A549 (cell line): ENCODE data around the gene ZNF397. TPM values are rescaled to one million over a fixed set of nuclear protein-coding genes. Genes with fewer than 3 reads are reported as not detected.

Experiments
- ATAC-seq, 2 experiments: fragments of 200-7000 bp in 1 of 2; fragments of >200 bp in 1 of 2; cut with Nextera tagmentation in 1 of 2; cut with Tn5 transposase in 1 of 2; 3 replicates each; pipeline versions ENCODE4 v1.8.0 to v1.9.1; 2018 to 2020; ENCODE audit warnings: mild to moderate bottlenecking in 1 of 2, moderate library complexity in 1 of 2
- CTCF ChIA-PET: fragments of 300-600 bp; sonication (Branson Sonifier 250); formaldehyde crosslinking; extraction: SDS; loops from one replicate; lab custom pipeline; 2021; ENCODE audit warnings: antibody characterized with exemption, inconsistent platforms; lab: Yijun Ruan, JAX
- POLR2A ChIA-PET: fragments of 350-600 bp; formaldehyde crosslinking; extraction: SDS; loops from one replicate; lab custom pipeline; 2021; ENCODE audit warnings: antibody characterized with exemption, inconsistent platforms; lab: Yijun Ruan, JAX
- DNase-seq, 2 experiments: peaks; one replicate each; pipeline versions ENCODE4 v3.0.0 to v3.0.0-alpha.2; 2011 to 2016; ENCODE audit warnings: low read depth in 1 of 2, low spot score in 1 of 2
- FAIRE-seq: peaks from 2 replicates; lab custom pipeline; 2011; peaks lifted over from hg19 to GRCh38; lab: Jason Lieb, UNC
- H3K27ac ChIP-seq, 2 experiments: fragments of >200 bp; sonication (Bioruptor Twin); formaldehyde crosslinking; 3 replicates each; pipeline ENCODE4 v1.5.1; 2016 to 2017
- H3K4me1 ChIP-seq: fragments of >200 bp; sonication (Bioruptor Twin); formaldehyde crosslinking; 3 replicates; pipeline ENCODE4 v1.6.1; 2016
- H3K4me2 ChIP-seq: fragments of >200 bp; sonication (Bioruptor Twin); formaldehyde crosslinking; 3 replicates; pipeline ENCODE4 v1.6.1; 2016
- H3K4me3 ChIP-seq: fragments of >200 bp; sonication (Bioruptor Twin); formaldehyde crosslinking; 3 replicates; pipeline ENCODE4 v1.5.1; 2016
- H3K9me3 ChIP-seq: fragments of >200 bp; sonication (Bioruptor Twin); formaldehyde crosslinking; 3 replicates; pipeline ENCODE4 v1.6.1; 2016
- BHLHE40 ChIP-seq: IDR thresholded peaks from 2 replicates; pipeline ENCODE4 v1.6.1; 2012; ENCODE audit warnings: low read depth, low read length, inconsistent platforms
- CBX2 ChIP-seq: fragments of 200-600 bp; sonication (generic); IDR thresholded peaks from 2 replicates; pipeline ENCODE4 v1.6.1; 2016; ENCODE audit warnings: low read depth, mild to moderate bottlenecking, borderline replicate concordance
- CBX8 ChIP-seq: fragments of 200-600 bp; sonication (generic); IDR thresholded peaks from 2 replicates; pipeline ENCODE4 v1.6.1; 2016
- CEBPB ChIP-seq, 2 experiments: fragments of >200 bp in 1 of 2; sonication (Bioruptor Twin) in 1 of 2; formaldehyde crosslinking in 1 of 2; IDR thresholded peaks; 2 replicates each; pipeline ENCODE4 v1.6.1; 2012 to 2016
- CHD2 ChIP-seq: fragments of 150-350 bp; IDR thresholded peaks from 2 replicates; pipeline ENCODE4 v1.6.1; 2014; ENCODE audit warnings: low read length; ENCODE audit not compliant: partially characterized antibody
- CHD4 ChIP-seq: fragments of 200-600 bp; sonication (generic); IDR thresholded peaks from 2 replicates; pipeline ENCODE4 v1.6.1; 2016; ENCODE audit warnings: antibody characterized with exemption, mild to moderate bottlenecking, borderline replicate concordance
- CTCF ChIP-seq: fragments of >200 bp; sonication (Bioruptor Twin); formaldehyde crosslinking; IDR thresholded peaks from 3 replicates; pipeline ENCODE4 v1.5.1; 2016
- EHF ChIP-seq: fragments of 250-450 bp; sonication (Bioruptor Pico); IDR thresholded peaks from 2 replicates; pipeline ENCODE4 v1.5.0; 2020; ENCODE audit warnings: mild to moderate bottlenecking
- ELK1 ChIP-seq: fragments of 150-350 bp; IDR thresholded peaks from 2 replicates; pipeline ENCODE4 v1.6.1; 2014; ENCODE audit warnings: low read depth, mild to moderate bottlenecking, low read length
- ESRRA ChIP-seq: fragments of 150-350 bp; IDR thresholded peaks from 2 replicates; pipeline ENCODE4 v1.6.1; 2014; ENCODE audit warnings: mild to moderate bottlenecking, low read length, borderline replicate concordance
- FOSB ChIP-seq: fragments of 250-450 bp; sonication (Bioruptor Pico); IDR thresholded peaks from 2 replicates; pipeline ENCODE4 v1.5.0; 2020; ENCODE audit warnings: mild to moderate bottlenecking, moderate library complexity
- HDAC2 ChIP-seq: fragments of 200-600 bp; sonication (generic); IDR thresholded peaks from 2 replicates; pipeline ENCODE4 v1.6.1; 2016
- HES2 ChIP-seq: fragments of >200 bp; sonication (Bioruptor Twin); formaldehyde crosslinking; IDR thresholded peaks from 2 replicates; pipeline ENCODE4 v1.6.1; 2016
- HOXB5 ChIP-seq: fragments of 250-450 bp; sonication (Bioruptor Pico); IDR thresholded peaks from 2 replicates; pipeline ENCODE4 v1.5.0; 2020; ENCODE audit warnings: mild to moderate bottlenecking, moderate library complexity
- JUN ChIP-seq, 2 experiments: fragments of >200 bp; sonication (Bioruptor Twin); formaldehyde crosslinking; IDR thresholded peaks; 2 replicates in 1 of 2; 3 replicates in 1 of 2; pipeline ENCODE4 v1.6.1; 2016 to 2017
- MAFK ChIP-seq: fragments of 450-650 bp; IDR thresholded peaks from 2 replicates; pipeline ENCODE4 v1.6.1; 2014; ENCODE audit not compliant: partially characterized antibody
- MAX ChIP-seq: IDR thresholded peaks from 2 replicates; pipeline ENCODE4 v1.6.1; 2012
- MAZ ChIP-seq: fragments of 150-350 bp; IDR thresholded peaks from 2 replicates; pipeline ENCODE4 v1.6.1; 2014; ENCODE audit warnings: antibody characterized with exemption, low read depth, low read length, borderline replicate concordance
- MYC ChIP-seq: IDR thresholded peaks from 2 replicates; pipeline ENCODE4 v1.6.1; 2012; ENCODE audit warnings: mild to moderate bottlenecking, inconsistent platforms, low read length, improper control_type of control experiment, borderline replicate concordance
- NFE2L2 ChIP-seq: fragments of 150-350 bp; conservative IDR thresholded peaks from 2 replicates; pipeline ENCODE4 v1.6.1; 2014; ENCODE audit warnings: low read length
- POLR2A ChIP-seq: IDR thresholded peaks from 2 replicates; pipeline ENCODE4 v1.6.1; 2012; ENCODE audit warnings: mild to moderate bottlenecking, low read length
- POLR2AphosphoS2 ChIP-seq: conservative IDR thresholded peaks from 2 replicates; pipeline ENCODE4 v1.6.1; 2012; ENCODE audit warnings: low read length, improper control_type of control experiment, inconsistent platforms
- RAD21 ChIP-seq, 2 experiments: fragments of >200 bp in 1 of 2; sonication (Bioruptor Twin) in 1 of 2; formaldehyde crosslinking in 1 of 2; IDR thresholded peaks in 1 of 2; conservative IDR thresholded peaks in 1 of 2; 2 replicates in 1 of 2; 3 replicates in 1 of 2; pipeline ENCODE4 v1.6.1; 2012 to 2018; ENCODE audit warnings: inconsistent platforms in 1 of 2
- RCOR1 ChIP-seq: fragments of 150-350 bp; IDR thresholded peaks from 2 replicates; pipeline ENCODE4 v1.6.1; 2014; ENCODE audit warnings: antibody characterized with exemption, low read length, low read depth
- TFCP2L1 ChIP-seq: fragments of 250-450 bp; sonication (Bioruptor Pico); IDR thresholded peaks from 2 replicates; pipeline ENCODE4 v1.5.0; 2021; ENCODE audit warnings: mild to moderate bottlenecking
- ZSCAN20 ChIP-seq: fragments of 250-450 bp; sonication (Bioruptor Pico); IDR thresholded peaks from 2 replicates; pipeline ENCODE4 v1.8.0; 2022; ENCODE audit warnings: mild to moderate bottlenecking, moderate library complexity
- WGBS: methylation state at CpG from one replicate; pipeline ENCODE4 v1.1.6; 2017; ENCODE audit errors: missing lambda C conversion rate; 5-methylcytosine and 5-hydroxymethylcytosine counted together
- polyA plus RNA-seq, 4 experiments: library from polyadenylated mRNA; depleted of rRNA in 3 of 4; stranded (reverse); fragments of >200 nt; fragmentation: RNase III in 1 of 4; extraction: RNeasy Plus Mini Kit Qiagen cat#74134 plus additional on column Dnase treatment in 1 of 4; gene quantifications; 2 replicates in 3 of 4; 3 replicates in 1 of 4; pipeline ENCODE4 v1.2.3, GENCODE V29; 2011 to 2017

The ZNF397 gene
- polyA plus RNA-seq, 2 of the 4 experiments (the other 2 are of a cell fraction): 7.9 to 8.0 TPM

GRCh38 chr18:35271656-35272055 is 30.8 kb downstream of the ZNF397 start:
- TF ChIP-seq CBX2 (no peak), NFE2L2 (no peak), CTCF (no peak), CBX8 (no peak), ESRRA (no peak), HES2 (no peak), CHD2 (no peak), RAD21 (conservative IDR thresholded peaks at IDR 0.05 in 1 of 2, IDR thresholded peaks at IDR 0.05 in 1 of 2) (no peak), FOSB (no peak), MYC (no peak), POLR2AphosphoS2 (no peak), MAZ (no peak), CEBPB (IDR thresholded peaks at IDR 0.05) (no peak), MAFK (no peak), POLR2A (no peak)
- H3K9me3 ChIP-seq: peaks cover 7% of the 10 kb centered on the region; the same call in 2 of the 3 replicates
- no peak for FAIRE-seq
- no peak overlapping the region for H3K4me2 ChIP-seq
- no peaks in the 10 kb centered on the region for H3K4me1 ChIP-seq
- CTCF ChIA-PET: no interaction called here
- POLR2A ChIA-PET: no interaction called here
- no peak for DNase-seq
- ATAC-seq: no peak
- 90% methylated on average over 12 of the region's 35 CpGs for WGBS
- H3K27ac ChIP-seq: no peak overlapping the region
- H3K4me3 ChIP-seq: no peak overlapping the region

- ATAC-seq: no peak
- H3K4me2 ChIP-seq: no peak overlapping the region
- POLR2A ChIA-PET: no interaction called here
- H3K9me3 ChIP-seq: peaks cover 15% of the 10 kb centered on the region; the same call in 2 of the 3 replicates
- CTCF ChIA-PET: no interaction called here
- no peak overlapping the region for H3K27ac ChIP-seq
- no peak for TF ChIP-seq MYC
- TF ChIP-seq RCOR1: no peak
- TF ChIP-seq CEBPB (IDR thresholded peaks at IDR 0.05): no peak
- no peaks in the 10 kb centered on the region for H3K4me1 ChIP-seq
- H3K4me3 ChIP-seq: no peak overlapping the region
- no peak for DNase-seq
- WGBS: no CpG with 5 or more reads among the region's 3 CpGs
- no peak for FAIRE-seq
Measured at GRCh38 chr18:35276267-35276666, 35.4 kb downstream of the ZNF397 start.

- peaks cover 18% of the 10 kb centered on the region; the same call in 2 of the 3 replicates for H3K9me3 ChIP-seq
- no peak for FAIRE-seq
- TF ChIP-seq CHD4 (no peak), HOXB5 (no peak), BHLHE40 (no peak), MYC (no peak), POLR2A (no peak), HDAC2 (no peak), ZSCAN20 (CRISPR knock-in tag) (no peak), CTCF (no peak), JUN (IDR thresholded peaks at IDR 0.05) (no peak), ELK1 (no peak), EHF (CRISPR knock-in tag) (no peak), TFCP2L1 (CRISPR knock-in tag) (no peak), CBX8 (no peak), MAX (no peak)
- TF ChIP-seq, all 56 proteins: peak for 0
- Histone ChIP-seq H3K4me1 (no peaks in the 10 kb centered on the region), H3K4me3 (no peak overlapping the region), H3K4me2 (no peak overlapping the region), H3K27ac (no peak overlapping the region)
- ATAC-seq (no peak), DNase-seq (no peak)
- ChIA-PET CTCF (interaction anchor here (1.9 kb wide), 1 partner anchor 12 kb away, joined by 4 read pairs; the partner anchor contains the start of gene ZSCAN30), POLR2A (no interaction called here)
Measured at GRCh38 chr18:35277633-35278032, 36.8 kb downstream of the ZNF397 start.
